Stimulated activated memory B cell treated with anti-CD40 and anti-IgM and Interleukin-4, amounts not matched to agents 10 μg/mL and 1 μg/mL and 100 μg/mL, for 72 hours (primary cell): ENCODE data around the gene KRT80.

Source experiments
- ATAC-seq: fragments of 150-1000 bp; cut with Tn5 transposase; 2 replicates; pipeline ENCODE4 v1.10.0; 2021
- H3K27ac Mint-ChIP-seq: one replicate; pipeline ENCODE4 v1.8.0; 2022; ENCODE audit warnings: mild to moderate bottlenecking, mixed read lengths
- H3K27me3 Mint-ChIP-seq: one replicate; pipeline ENCODE4 v1.8.0; 2022; ENCODE audit warnings: mixed read lengths
- H3K36me3 Mint-ChIP-seq: one replicate; pipeline ENCODE4 v1.8.0; 2022; ENCODE audit warnings: mixed read lengths
- H3K4me1 Mint-ChIP-seq: one replicate; pipeline ENCODE4 v1.8.0; 2022; ENCODE audit warnings: mixed read lengths
- H3K4me3 Mint-ChIP-seq: one replicate; pipeline ENCODE4 v1.8.0; 2022; ENCODE audit warnings: mild to moderate bottlenecking, moderate library complexity, mixed read lengths
- H3K9me3 Mint-ChIP-seq: one replicate; pipeline ENCODE4 v1.8.0; 2022; ENCODE audit warnings: mixed read lengths

The KRT80 gene

DNA sequence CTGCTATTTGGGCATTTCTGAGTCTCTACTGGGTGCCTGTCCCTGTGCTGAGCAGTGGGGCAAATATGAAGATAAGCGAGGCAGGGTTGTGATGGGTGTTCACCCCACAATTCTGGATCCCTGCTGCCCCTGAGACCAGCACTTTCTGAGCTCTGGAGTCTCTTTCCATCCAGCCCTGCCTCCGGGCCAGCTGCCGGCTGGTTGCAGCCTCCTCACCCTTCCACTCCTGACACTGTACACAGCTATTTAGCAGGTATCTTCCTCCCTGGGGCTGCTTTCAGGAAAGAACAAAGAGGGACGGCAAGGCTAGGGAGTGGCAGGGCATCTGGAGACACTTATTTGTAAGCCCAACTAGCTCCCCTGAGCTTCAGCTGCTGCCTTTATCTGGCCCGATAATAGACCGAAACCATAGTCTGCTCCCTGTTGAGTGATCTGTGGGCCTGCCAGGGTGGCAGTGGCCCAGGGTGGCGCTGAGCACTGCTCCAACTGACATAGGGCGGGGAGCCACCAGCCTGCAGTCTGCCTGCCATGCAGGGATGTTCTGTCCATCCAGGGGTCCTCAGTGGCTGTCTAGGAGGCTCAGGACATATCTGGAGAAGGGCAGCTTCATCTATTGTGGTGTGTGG lies 7.6 kb upstream of the KRT80 start:
- H3K27me3 Mint-ChIP-seq = peaks cover 71% of the 10 kb centered on the region
- no peak overlapping the region for H3K4me3 Mint-ChIP-seq
- H3K9me3 Mint-ChIP-seq = no peaks in the 10 kb centered on the region
- no peak overlapping the region for H3K27ac Mint-ChIP-seq
- ATAC-seq = no peak
- H3K36me3 Mint-ChIP-seq = no peaks in the 10 kb centered on the region
- peaks cover 7% of the 10 kb centered on the region for H3K4me1 Mint-ChIP-seq

DNA sequence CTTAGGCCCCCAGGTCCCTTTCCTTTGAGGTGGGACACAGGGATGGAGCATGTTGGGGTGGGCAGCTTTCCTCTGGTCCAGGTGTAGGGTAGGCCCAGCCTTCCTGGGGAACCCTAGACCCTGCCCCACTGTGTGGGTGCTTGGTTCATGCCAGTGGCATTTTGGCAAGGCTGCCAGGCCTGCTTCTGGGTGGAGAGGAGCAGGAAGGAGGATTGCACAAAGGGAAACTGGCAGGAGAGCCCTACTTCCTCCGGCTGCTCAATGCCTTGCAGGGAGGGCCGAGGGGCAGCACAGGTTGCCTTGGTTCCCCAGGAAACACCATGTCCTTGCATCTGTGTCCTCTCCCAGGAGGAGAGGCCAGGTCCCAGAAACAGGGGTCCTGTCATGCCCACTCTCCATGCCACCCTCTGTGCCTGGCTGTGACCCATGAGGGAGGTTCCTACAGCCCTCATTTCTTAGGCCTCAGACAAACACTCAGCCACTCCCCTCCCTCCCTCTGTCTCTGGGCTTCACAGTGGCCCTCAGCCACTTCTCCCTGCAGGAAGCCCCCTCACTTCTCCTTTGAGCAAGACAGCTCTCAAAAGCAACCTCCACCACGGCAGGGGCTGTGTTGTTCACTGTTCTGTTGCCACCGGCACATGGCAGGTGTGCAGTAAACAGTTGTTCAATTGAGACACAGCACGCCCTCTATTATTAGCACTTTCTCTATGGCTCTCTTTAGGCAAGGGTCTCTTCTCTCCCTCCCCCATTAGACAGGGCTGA lies 6.8 kb upstream of the KRT80 start:
- Mint-ChIP-seq H3K9me3 (no peaks in the 10 kb centered on the region), H3K27ac (no peak overlapping the region), H3K36me3 (no peaks in the 10 kb centered on the region), H3K27me3 (peaks cover 75% of the 10 kb centered on the region), H3K4me1 (peaks cover 7% of the 10 kb centered on the region), H3K4me3 (no peak overlapping the region)
- ATAC-seq = no peak

- no peaks in the 10 kb centered on the region for H3K36me3 Mint-ChIP-seq
- peaks cover 75% of the 10 kb centered on the region for H3K27me3 Mint-ChIP-seq
- H3K4me3 Mint-ChIP-seq = no peak overlapping the region
- H3K9me3 Mint-ChIP-seq = no peaks in the 10 kb centered on the region
- H3K27ac Mint-ChIP-seq = no peak overlapping the region
- no peaks in the 10 kb centered on the region for H3K4me1 Mint-ChIP-seq
- ATAC-seq = no peak
These were observed 5.8 kb upstream of the KRT80 start for GRCh38 chr12:52197371-52198231.

GRCh38 chr12:52195065-52195730 lies 3.4 kb upstream of the KRT80 start:
- no peak overlapping the region for H3K4me3 Mint-ChIP-seq
- H3K27ac Mint-ChIP-seq = no peak overlapping the region
- H3K36me3 Mint-ChIP-seq = no peaks in the 10 kb centered on the region
- H3K27me3 Mint-ChIP-seq = peaks cover 67% of the 10 kb centered on the region
- no peak for ATAC-seq
- H3K4me1 Mint-ChIP-seq = no peaks in the 10 kb centered on the region
- H3K9me3 Mint-ChIP-seq = no peaks in the 10 kb centered on the region

DNA sequence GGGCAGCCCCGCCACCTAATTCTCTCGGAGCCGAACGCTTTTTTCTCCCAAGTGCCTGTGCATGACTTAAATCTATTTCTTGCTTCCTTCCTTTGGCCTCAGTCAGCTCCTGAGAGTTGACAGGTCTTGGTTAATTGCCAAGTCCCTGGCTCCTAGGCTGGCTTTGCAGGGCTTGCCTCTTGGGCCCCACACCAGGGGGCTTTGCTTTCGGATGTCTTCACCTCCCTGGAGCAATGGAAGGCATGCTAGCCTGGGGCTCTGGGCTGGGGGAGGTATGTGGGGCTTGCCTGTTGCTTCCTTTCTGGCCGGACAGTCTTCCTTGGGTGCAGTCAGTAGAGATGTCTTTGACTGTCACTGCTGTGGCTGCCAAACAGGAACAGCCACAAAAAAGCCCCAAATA lies 2.2 kb upstream of the KRT80 start:
- H3K4me1 Mint-ChIP-seq = no peaks in the 10 kb centered on the region
- no peaks in the 10 kb centered on the region for H3K9me3 Mint-ChIP-seq
- H3K36me3 Mint-ChIP-seq = no peaks in the 10 kb centered on the region
- peaks cover 60% of the 10 kb centered on the region for H3K27me3 Mint-ChIP-seq
- no peak for ATAC-seq
- no peak overlapping the region for H3K4me3 Mint-ChIP-seq
- H3K27ac Mint-ChIP-seq = no peak overlapping the region

DNA sequence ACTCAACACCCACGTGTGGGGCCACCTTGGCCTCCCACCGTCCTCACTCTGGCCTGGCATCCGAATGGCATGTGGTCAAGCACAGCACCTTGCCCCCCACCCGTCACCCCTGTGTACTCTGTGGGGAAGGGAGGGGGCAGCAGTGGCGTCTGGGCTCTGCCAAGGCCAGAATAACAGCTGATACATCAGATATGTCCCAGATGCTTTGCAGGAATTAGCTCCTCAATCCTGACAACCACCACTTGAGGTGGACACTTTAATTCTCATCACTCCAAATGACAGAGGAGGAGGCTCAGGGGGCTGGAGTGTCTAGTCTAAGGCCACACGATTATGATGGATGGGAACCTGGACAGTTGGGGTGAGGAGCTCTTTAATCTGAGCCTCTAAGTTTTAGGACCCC lies 1.7 kb upstream of the KRT80 start:
- H3K27me3 Mint-ChIP-seq = peaks cover 55% of the 10 kb centered on the region
- no peaks in the 10 kb centered on the region for H3K36me3 Mint-ChIP-seq
- no peak overlapping the region for H3K27ac Mint-ChIP-seq
- H3K4me3 Mint-ChIP-seq = no peak overlapping the region
- no peaks in the 10 kb centered on the region for H3K9me3 Mint-ChIP-seq
- H3K4me1 Mint-ChIP-seq = no peaks in the 10 kb centered on the region
- no peak for ATAC-seq

- H3K4me3 Mint-ChIP-seq = no peak overlapping the region
- no peaks in the 10 kb centered on the region for H3K9me3 Mint-ChIP-seq
- no peaks in the 10 kb centered on the region for H3K4me1 Mint-ChIP-seq
- no peak for ATAC-seq
- no peaks in the 10 kb centered on the region for H3K36me3 Mint-ChIP-seq
- peaks cover 47% of the 10 kb centered on the region for H3K27me3 Mint-ChIP-seq
- no peak overlapping the region for H3K27ac Mint-ChIP-seq
These were observed 719 bp downstream of the KRT80 start for GRCh38 chr12:52190860-52191729.

DNA sequence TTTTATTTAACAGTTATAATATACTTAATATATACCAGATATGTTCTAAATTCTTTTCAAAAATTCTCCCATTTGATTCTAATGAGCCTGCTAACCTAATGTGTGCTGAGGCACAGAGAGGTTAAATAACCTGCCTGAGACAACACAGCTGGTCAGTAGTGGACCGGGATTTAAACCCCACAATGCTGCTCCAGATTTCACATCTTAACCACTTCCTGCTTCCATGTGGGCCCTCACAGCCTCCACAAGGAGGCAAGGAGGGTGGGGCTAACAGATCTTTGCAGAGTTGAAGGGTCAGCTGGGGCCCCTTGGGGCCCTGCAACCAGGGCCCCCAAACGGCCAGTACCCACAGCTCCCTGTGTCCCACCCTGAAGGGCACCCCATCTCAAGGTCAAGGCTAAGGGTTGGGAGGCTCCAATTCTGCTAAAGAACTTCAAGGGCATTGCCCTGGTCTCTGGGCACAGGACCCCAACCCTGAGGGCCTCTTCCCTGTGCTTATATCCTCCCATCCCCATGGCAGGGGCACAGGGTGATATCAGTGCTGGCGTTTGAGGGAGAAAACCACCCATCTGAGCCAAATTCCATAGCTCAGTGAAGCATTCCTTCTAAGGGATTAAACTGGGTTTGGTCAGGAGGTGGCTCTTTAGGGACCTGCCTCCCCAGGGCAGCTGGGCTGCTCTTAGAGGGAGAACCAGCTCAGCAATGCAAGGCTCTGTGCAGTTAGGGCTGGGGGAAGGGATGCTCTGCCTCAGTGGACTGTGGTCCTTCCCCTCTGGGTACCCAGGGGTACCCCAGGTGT lies 2.2 kb downstream of the KRT80 start:
- H3K27me3 Mint-ChIP-seq = peaks cover 31% of the 10 kb centered on the region
- H3K36me3 Mint-ChIP-seq = no peaks in the 10 kb centered on the region
- ATAC-seq = no peak
- H3K4me3 Mint-ChIP-seq = no peak overlapping the region
- no peaks in the 10 kb centered on the region for H3K9me3 Mint-ChIP-seq
- no peaks in the 10 kb centered on the region for H3K4me1 Mint-ChIP-seq
- H3K27ac Mint-ChIP-seq = no peak overlapping the region

- no peak overlapping the region for H3K27ac Mint-ChIP-seq
- no peaks in the 10 kb centered on the region for H3K4me1 Mint-ChIP-seq
- no peaks in the 10 kb centered on the region for H3K9me3 Mint-ChIP-seq
- no peak for ATAC-seq
- peaks cover 26% of the 10 kb centered on the region for H3K27me3 Mint-ChIP-seq
- no peak overlapping the region for H3K4me3 Mint-ChIP-seq
- H3K36me3 Mint-ChIP-seq = no peaks in the 10 kb centered on the region
These were observed 3.2 kb downstream of the KRT80 start for GRCh38 chr12:52188658-52189057.

DNA sequence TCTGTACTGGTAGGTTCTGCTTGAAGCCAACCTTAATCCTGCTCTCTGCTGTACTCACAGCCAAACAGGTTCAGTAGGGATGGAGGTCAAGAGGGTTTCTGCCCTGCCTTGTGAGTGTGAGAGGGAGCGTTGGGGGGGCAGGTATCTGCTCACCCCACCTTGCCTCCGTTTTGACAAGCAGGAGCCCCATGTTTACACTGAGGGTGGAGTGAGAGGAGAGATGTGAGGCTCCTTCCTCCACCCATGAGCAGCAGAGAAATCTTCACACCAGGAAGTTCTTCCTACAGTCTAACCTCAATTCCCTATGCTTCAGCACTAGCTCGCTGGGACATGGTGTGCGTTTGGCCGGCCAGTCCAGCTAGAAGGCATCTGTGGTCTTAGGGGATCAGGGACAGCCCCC lies 4.2 kb downstream of the KRT80 start:
- ATAC-seq = no peak
- Mint-ChIP-seq H3K4me1 (no peaks in the 10 kb centered on the region), H3K27me3 (peaks cover 18% of the 10 kb centered on the region), H3K9me3 (no peaks in the 10 kb centered on the region), H3K36me3 (no peaks in the 10 kb centered on the region), H3K27ac (no peak overlapping the region), H3K4me3 (no peak overlapping the region)

DNA sequence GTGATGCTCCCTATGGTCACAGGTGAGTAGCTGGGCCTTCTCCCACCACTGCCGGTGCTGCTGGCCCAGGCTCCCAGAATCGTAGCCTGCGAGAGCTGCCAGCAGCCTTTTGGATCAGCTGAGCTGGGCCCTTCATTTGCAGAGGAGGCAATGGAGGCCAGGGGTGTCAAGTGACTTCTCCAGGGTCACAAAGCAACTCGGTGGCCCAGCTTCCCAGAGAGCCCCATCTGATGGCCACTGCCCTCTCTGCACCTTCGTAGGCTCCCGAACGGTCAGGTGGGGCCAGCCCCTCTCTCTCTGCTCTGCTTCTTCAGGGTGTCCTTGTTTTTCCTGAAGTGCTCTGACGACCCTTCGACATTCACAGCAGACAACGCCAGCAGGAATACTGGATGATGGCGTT lies 4.6 kb downstream of the KRT80 start:
- no peak for ATAC-seq
- no peak overlapping the region for H3K4me3 Mint-ChIP-seq
- no peak overlapping the region for H3K27ac Mint-ChIP-seq
- no peaks in the 10 kb centered on the region for H3K4me1 Mint-ChIP-seq
- no peaks in the 10 kb centered on the region for H3K9me3 Mint-ChIP-seq
- peaks cover 13% of the 10 kb centered on the region for H3K27me3 Mint-ChIP-seq
- H3K36me3 Mint-ChIP-seq = no peaks in the 10 kb centered on the region

DNA sequence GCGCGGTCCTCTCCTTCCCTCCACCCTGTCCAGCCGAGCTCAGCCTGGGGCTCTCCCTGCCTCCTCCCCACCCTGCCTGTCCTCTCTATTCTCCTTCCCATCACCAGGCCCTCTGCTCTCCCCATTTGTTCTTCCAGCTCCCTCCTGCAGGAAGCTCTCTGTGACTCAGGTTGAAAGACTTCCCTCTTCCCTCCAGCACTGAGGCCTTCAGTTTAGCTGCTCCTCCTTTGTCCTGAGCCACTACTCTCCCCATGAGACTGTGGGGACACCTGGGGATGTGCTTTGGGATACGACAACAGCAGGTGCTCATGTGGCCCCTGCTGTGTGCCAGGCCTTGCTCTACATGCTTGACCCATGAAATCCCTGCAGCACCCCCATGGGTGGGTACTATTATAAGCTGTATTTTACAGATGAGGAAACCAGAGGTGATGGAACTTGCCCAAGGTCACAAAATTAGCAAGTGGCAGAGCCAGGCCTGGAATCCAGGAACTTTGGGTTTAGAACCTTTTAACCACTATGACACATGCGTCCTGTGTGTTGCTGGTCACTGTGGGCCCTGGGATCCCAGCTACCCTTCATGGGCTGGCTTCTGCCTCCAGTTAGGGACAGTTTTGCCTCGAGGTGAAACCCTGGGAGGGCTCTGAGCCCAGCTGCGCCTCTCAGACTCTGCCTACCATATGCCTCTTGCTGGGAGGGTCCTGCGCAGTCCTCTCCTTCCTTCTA lies 5.5 kb downstream of the KRT80 start:
- Mint-ChIP-seq H3K27ac (no peak overlapping the region), H3K4me1 (no peaks in the 10 kb centered on the region), H3K36me3 (no peaks in the 10 kb centered on the region), H3K9me3 (no peaks in the 10 kb centered on the region), H3K27me3 (peaks cover 19% of the 10 kb centered on the region), H3K4me3 (no peak overlapping the region)
- ATAC-seq = no peak

- no peak overlapping the region for H3K27ac Mint-ChIP-seq
- H3K36me3 Mint-ChIP-seq = no peaks in the 10 kb centered on the region
- H3K4me3 Mint-ChIP-seq = no peak overlapping the region
- no peaks in the 10 kb centered on the region for H3K9me3 Mint-ChIP-seq
- peaks cover 18% of the 10 kb centered on the region for H3K27me3 Mint-ChIP-seq
- ATAC-seq = no peak
- no peaks in the 10 kb centered on the region for H3K4me1 Mint-ChIP-seq
These were observed 6.3 kb downstream of the KRT80 start for GRCh38 chr12:52185400-52185967.
